Gastroesophageal sphincter (tissue), 3 donors: ENCODE results near the gene MTX1.

Experiments used
- CTCF ChIP-seq, 4 experiments: fragments of 200-600 bp in 2 of 4; fragments of 450-650 bp in 2 of 4; sonication (generic) in 1 of 4; IDR thresholded peaks; one replicate each; pipeline ENCODE4 v1.5.1; 2017 to 2019; ENCODE audit warnings: antibody characterized with exemption in 4 of 4, mild to moderate bottlenecking in 2 of 4, moderate library complexity in 2 of 4
- EP300 ChIP-seq: sonication (generic); formaldehyde crosslinking; IDR thresholded peaks from one replicate; pipeline ENCODE4 v1.6.1; 2017; ENCODE audit warnings: antibody characterized with exemption, mild to moderate bottlenecking
- POLR2A ChIP-seq, 2 donors: fragments of 450-650 bp; IDR thresholded peaks; one replicate each; pipeline ENCODE4 v1.6.1; 2017; ENCODE audit warnings: antibody characterized with exemption in 2 of 2, mild to moderate bottlenecking in 2 of 2, moderate library complexity in 1 of 2
- POLR2AphosphoS5 ChIP-seq: sonication (generic); formaldehyde crosslinking; IDR thresholded peaks from one replicate; pipeline ENCODE4 v1.6.1; 2017; ENCODE audit warnings: antibody characterized with exemption

GRCh38 chr1:155158991-155159390, 49.5 kb upstream of the MTX1 start:
- TF ChIP-seq POLR2A (IDR thresholded peaks at IDR 0.05) (no peak), CTCF (IDR thresholded peaks at IDR 0.05) (no peak), POLR2AphosphoS5 (no peak), EP300 (no peak)
